GM12878 (cell line): ENCODE results near the gene SRRM3. TPM values are rescaled to one million over a fixed set of nuclear protein-coding genes. Genes with fewer than 3 reads are reported as not detected.

Source experiments
- ATAC-seq: fragments of 200-7000 bp; cut with Tn5 transposase; 3 replicates; pipeline ENCODE4 v1.9.1; 2020; ENCODE audit warnings: mild to moderate bottlenecking, moderate library complexity
- BruUV-seq: library from RNA; stranded (reverse); fragments of 400-500 nt; replicated peaks from 2 replicates; lab custom pipeline; 2021; lab: Mats Ljungman, UMichigan
- CTCF ChIA-PET: fragments of 300-600 bp; sonication (Branson Sonifier 250); formaldehyde crosslinking; extraction: SDS; loops from one replicate; lab custom pipeline; 2021; ENCODE audit warnings: inconsistent platforms; lab: Yijun Ruan, JAX
- POLR2A ChIA-PET: fragments of 350-600 bp; formaldehyde crosslinking; extraction: SDS; loops from one replicate; lab custom pipeline; 2021; ENCODE audit warnings: inconsistent platforms; lab: Charles Lee
- RAD21 ChIA-PET: fragments of 300-600 bp; sonication (Branson Sonifier 250); formaldehyde crosslinking; loops from one replicate; lab custom pipeline; 2023; ENCODE audit warnings: antibody characterized with exemption; ENCODE audit not compliant: unreplicated experiment; lab: Charles Lee
- SMC1A ChIA-PET: fragments of 300-600 bp; sonication (Branson Sonifier 250); formaldehyde crosslinking; loops from one replicate; lab custom pipeline; 2023; ENCODE audit not compliant: unreplicated experiment, uncharacterized antibody; lab: Charles Lee
- DNase-seq: peaks from one replicate; pipeline ENCODE4 v3.0.0-alpha.2; 2011; ENCODE audit warnings: low read depth, low spot score
- FAIRE-seq: peaks from 3 replicates; lab custom pipeline; 2011; peaks lifted over from hg19 to GRCh38; lab: Jason Lieb, UNC
- H2AFZ ChIP-seq: 2 replicates; pipeline ENCODE4 v1.6.0; 2011; ENCODE audit warnings: low read depth, low read length, control low read depth; ENCODE audit not compliant: control insufficient read depth
- H3K27ac ChIP-seq: 2 replicates; pipeline ENCODE4 v1.5.1; 2011; ENCODE audit warnings: control low read depth; ENCODE audit not compliant: control insufficient read depth, insufficient read depth
- H3K27me3 ChIP-seq, 2 experiments: replicated peaks in 1 of 2; 2 replicates each; pipeline versions ENCODE4 v1.6.0 to v1.6.1; 2011; ENCODE audit warnings: low read length in 1 of 2; ENCODE audit not compliant: control insufficient read depth in 2 of 2, insufficient read depth in 2 of 2
- H3K36me3 ChIP-seq, 2 experiments: 2 replicates each; pipeline ENCODE4 v1.5.1; 2011; ENCODE audit warnings: low read length in 1 of 2; ENCODE audit not compliant: control insufficient read depth in 2 of 2, insufficient read depth in 2 of 2
- H3K4me1 ChIP-seq: 2 replicates; pipeline ENCODE4 v1.6.1; 2011; ENCODE audit warnings: mild to moderate bottlenecking, low read length, moderate library complexity, mixed read lengths; ENCODE audit not compliant: control insufficient read depth, insufficient read depth
- H3K4me2 ChIP-seq: 2 replicates; pipeline ENCODE4 v1.6.0; 2011; ENCODE audit warnings: control low read depth; ENCODE audit not compliant: control insufficient read depth, insufficient read depth
- H3K4me3 ChIP-seq: fragments of 200-600 bp; sonication (generic); 2 replicates; pipeline ENCODE4 v1.5.1; 2016
- H3K79me2 ChIP-seq: 2 replicates; pipeline ENCODE4 v1.6.0; 2011; ENCODE audit warnings: low read length; ENCODE audit not compliant: control insufficient read depth, insufficient read depth
- H3K9ac ChIP-seq: 2 replicates; pipeline ENCODE4 v1.8.0; 2011; ENCODE audit warnings: low read length, control low read depth, mixed read lengths; ENCODE audit not compliant: control insufficient read depth, insufficient read depth
- H3K9me3 ChIP-seq: replicated peaks from 3 replicates; pipeline ENCODE4 v1.5.1; 2011; ENCODE audit warnings: mild to moderate bottlenecking, low read length; ENCODE audit not compliant: control insufficient read depth, insufficient read depth
- H4K20me1 ChIP-seq: 2 replicates; pipeline ENCODE4 v1.6.0; 2011; ENCODE audit not compliant: control insufficient read depth, insufficient read depth
- ASH2L ChIP-seq: fragments of 300-600, 200-600 bp; sonication (generic); IDR thresholded peaks from 2 replicates; pipeline ENCODE4 v1.6.1; 2017; ENCODE audit warnings: low read depth, mild to moderate bottlenecking, borderline replicate concordance
- BACH1 ChIP-seq: fragments of 450-650 bp; IDR thresholded peaks from 2 replicates; pipeline ENCODE4 v1.6.1; 2017; ENCODE audit warnings: mild to moderate bottlenecking, borderline replicate concordance
- BHLHE40 ChIP-seq, 2 experiments: fragments of 450-650 bp in 1 of 2; IDR thresholded peaks; 2 replicates each; pipeline ENCODE4 v1.6.1; 2011 to 2017; ENCODE audit warnings: low read depth in 2 of 2, borderline replicate concordance in 1 of 2, improper control_type of control experiment in 1 of 2, low read length in 1 of 2, mild to moderate bottlenecking in 1 of 2
- CBX3 ChIP-seq: fragments of 200-600 bp; sonication (generic); IDR thresholded peaks from 2 replicates; pipeline ENCODE4 v1.6.1; 2016; ENCODE audit warnings: low read depth, borderline replicate concordance
- CEBPZ ChIP-seq: fragments of 150-350 bp; IDR thresholded peaks from 2 replicates; pipeline ENCODE4 v1.6.1; 2016; ENCODE audit warnings: low read depth, low read length
- CUX1 ChIP-seq: IDR thresholded peaks from 2 replicates; pipeline ENCODE4 v1.6.1; 2012; ENCODE audit warnings: improper control_type of control experiment, low read depth, low read length; ENCODE audit not compliant: insufficient replicate concordance
- EZH2 ChIP-seq: IDR thresholded peaks from 2 replicates; pipeline ENCODE4 v1.6.1; 2012; ENCODE audit warnings: low read depth, mild to moderate bottlenecking, control low read depth, inconsistent platforms, low read length, borderline replicate concordance; ENCODE audit not compliant: control insufficient read depth
- HDGF ChIP-seq: fragments of 450-650 bp; IDR thresholded peaks from 2 replicates; pipeline ENCODE4 v1.6.1; 2016; ENCODE audit warnings: antibody characterized with exemption
- IRF3 ChIP-seq: fragments of 450-650 bp; IDR thresholded peaks from 2 replicates; pipeline ENCODE4 v1.6.1; 2014; ENCODE audit warnings: mild to moderate bottlenecking
- TARDBP ChIP-seq: IDR thresholded peaks from 2 replicates; pipeline ENCODE4 v1.6.1; 2016; ENCODE audit warnings: borderline replicate concordance
- USF1 ChIP-seq: IDR thresholded peaks from 2 replicates; pipeline ENCODE4 v1.6.1; 2011; ENCODE audit warnings: borderline replicate concordance, low read depth, mild to moderate bottlenecking, moderate library complexity, mixed read lengths, low read length; ENCODE audit not compliant: insufficient read depth; ENCODE audit errors: extremely low read length
- YY1 ChIP-seq: IDR thresholded peaks from 2 replicates; pipeline ENCODE4 v1.6.1; 2011; ENCODE audit warnings: low read depth, mild to moderate bottlenecking, low read length
- ZSCAN29 ChIP-seq: fragments of 450-650 bp; IDR thresholded peaks from 2 replicates; pipeline ENCODE4 v1.6.1; 2017; ENCODE audit warnings: mild to moderate bottlenecking, moderate library complexity
- ZZZ3 ChIP-seq: IDR thresholded peaks from 2 replicates; pipeline ENCODE4 v1.6.1; 2011; ENCODE audit warnings: low read depth; ENCODE audit not compliant: control insufficient read depth, insufficient read length
- WGBS: methylation state at CpG from one replicate; pipeline ENCODE4 v1.1.6; 2016; ENCODE audit warnings: low lambda C conversion rate; ENCODE audit not compliant: insufficient replicate concordance, insufficient coverage; ENCODE audit errors: missing lambda C conversion rate; 5-methylcytosine and 5-hydroxymethylcytosine counted together
- in situ Hi-C: fragments of 300-500 bp; cut with MboI; formaldehyde crosslinking; loops from 9 replicates; pipeline ENCODE4 v1.14.3; 2018; ENCODE audit warnings: mixed read lengths
- intact Hi-C: fragments of 100-400 bp; cut with micrococcal nuclease; formaldehyde crosslinking; loops from one replicate; pipeline ENCODE4 v1.14.2; 2022; ENCODE audit not compliant: unreplicated experiment
- polyA plus RNA-seq, 11 experiments: library from polyadenylated mRNA; depleted of rRNA in 4 of 11; unstranded in 6 of 11; stranded (reverse) in 5 of 11; fragments of >200 nt; fragmentation: Nextera tagmentation in 4 of 11; fragmentation: Illumina TruSeq in 1 of 11; extraction: Ambion mirVana in 4 of 11; extraction: Trizol in 1 of 11; gene quantifications; 1 replicate in 1 of 11; 2 replicates in 10 of 11; pipeline versions ENCODE4 v1.2.1 to v1.2.3, GENCODE V29; 2011 to 2016; ENCODE audit warnings: inconsistent platforms in 2 of 11, missing spikeins in 2 of 11, low read depth in 1 of 11
- total RNA-seq, 4 experiments: library from RNA; depleted of rRNA in 3 of 4; stranded (reverse); fragments of >200 nt in 3 of 4; fragmentation: Illumina TruSeq in 1 of 4; extraction: Trizol in 1 of 4; gene quantifications; 2 replicates each; pipeline versions ENCODE4 v1.2.1 to v1.2.3, GENCODE V29; 2013 to 2021

Gene SRRM3
- total and polyA plus RNA-seq, 10 of the 15 experiments (the other 5 are each of a cell fraction or from before 2014, with no cell fraction given) = 0.03 to 0.15 (median 0.05) TPM; not detected in 6

GRCh38 chr7:76189276-76189675 lies 12.4 kb upstream of the SRRM3 start:
- H3K4me1 ChIP-seq = no peaks in the 10 kb centered on the region
- in situ Hi-C loops = no loop called here
- FAIRE-seq (no peak), DNase-seq (no peak), ATAC-seq (no peak)
- ChIA-PET CTCF (interaction anchor here (1.8 kb wide), 1 partner anchor 11 kb away, joined by 5 read pairs; no protein-coding TSS in a partner anchor), POLR2A (no interaction called here), SMC1A (no interaction called here), RAD21 (no interaction called here)
- no peaks in the 10 kb centered on the region for H4K20me1 ChIP-seq
- no peak overlapping the region for H3K9ac ChIP-seq
- no peak overlapping the region for H3K27ac ChIP-seq
- 23% methylated on average over 6 of the region's 6 CpGs for WGBS
- H2AFZ ChIP-seq = no peak overlapping the region
- no TSS peak for BruUV-seq
- H3K4me3 ChIP-seq = no peak overlapping the region
- intact Hi-C loops = no loop called here
- H3K9me3 ChIP-seq = no peaks in the 10 kb centered on the region
- H3K27me3 ChIP-seq = no peaks in the 10 kb centered on the region
- H3K4me2 ChIP-seq = no peak overlapping the region; the same call in 1 of the 2 replicates
- no peaks in the 10 kb centered on the region for H3K79me2 ChIP-seq
- H3K36me3 ChIP-seq = no peaks in the 10 kb centered on the region
- TF ChIP-seq ZZZ3 = no peak
- TF ChIP-seq YY1 = no peak
- TF ChIP-seq BHLHE40 (IDR thresholded peaks at IDR 0.05; ENCODE audit: borderline replicate concordance in 1 of 2, low read depth in 2 of 2, low read length in 1 of 2) = no peak
- no peak for TF ChIP-seq ZSCAN29
- TF ChIP-seq USF1 = no peak
- TF ChIP-seq CUX1 = no peak
- no peak for TF ChIP-seq TARDBP
- no peak for TF ChIP-seq HDGF
- no peak for TF ChIP-seq CEBPZ
- no peak for TF ChIP-seq IRF3
- TF ChIP-seq CBX3 = no peak
- TF ChIP-seq ASH2L = no peak
- no peak for TF ChIP-seq EZH2
- no peak for TF ChIP-seq BACH1
